ENCODE results near the gene F3.

Gene F3

DNA sequence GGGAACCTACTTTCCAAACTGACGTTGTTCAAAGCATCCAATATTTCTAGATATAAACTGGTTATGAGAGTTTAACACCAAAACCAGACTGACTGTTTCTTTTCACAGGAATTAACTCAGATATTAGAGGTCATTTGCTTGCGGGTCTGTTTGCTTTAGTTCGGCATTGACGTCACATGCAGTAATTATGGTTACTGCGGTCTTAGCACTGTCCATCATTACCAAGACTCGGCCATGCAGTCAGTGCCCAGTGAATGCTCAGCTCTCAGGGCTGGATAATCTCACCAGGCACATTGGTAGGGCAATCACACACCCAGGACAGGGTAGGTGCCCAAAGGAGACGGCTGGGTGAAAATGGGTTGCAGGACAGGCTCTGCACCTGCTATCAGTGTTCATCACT lies 9.9 kb upstream of the F3 start:
- no peak for DNase-seq

DNA sequence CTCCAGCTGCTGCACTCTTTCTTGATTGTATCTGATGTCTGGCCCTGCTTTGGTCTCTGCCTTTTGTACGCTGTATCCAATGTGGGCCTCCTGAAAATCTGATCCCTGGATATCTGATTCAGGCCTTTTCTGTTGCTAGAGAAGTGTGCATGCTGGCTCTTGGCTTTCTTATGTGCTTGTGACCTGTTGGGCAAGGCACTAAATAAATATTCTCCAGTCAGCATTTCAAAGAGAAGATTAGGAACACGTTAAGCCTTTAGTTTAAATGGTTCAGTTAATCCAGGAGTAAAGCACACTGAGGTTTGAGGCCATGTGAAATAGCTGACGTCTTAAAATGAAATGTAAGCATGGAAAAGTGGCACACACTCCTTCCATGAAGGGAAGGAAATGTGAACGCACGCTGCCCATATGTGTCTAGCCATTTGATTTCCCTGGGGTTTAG lies 9.3 kb upstream of the F3 start:
- no peak for DNase-seq

- no peak for DNase-seq
These were observed 8.8 kb upstream of the F3 start for GRCh38 chr1:94550396-94550795.

- DNase-seq, result no peak
These were observed 8.1 kb upstream of the F3 start for GRCh38 chr1:94549706-94550105.

- peak; percentile 69 for DNase-seq
These were observed 3.3 kb upstream of the F3 start for GRCh38 chr1:94544706-94545490.

DNA sequence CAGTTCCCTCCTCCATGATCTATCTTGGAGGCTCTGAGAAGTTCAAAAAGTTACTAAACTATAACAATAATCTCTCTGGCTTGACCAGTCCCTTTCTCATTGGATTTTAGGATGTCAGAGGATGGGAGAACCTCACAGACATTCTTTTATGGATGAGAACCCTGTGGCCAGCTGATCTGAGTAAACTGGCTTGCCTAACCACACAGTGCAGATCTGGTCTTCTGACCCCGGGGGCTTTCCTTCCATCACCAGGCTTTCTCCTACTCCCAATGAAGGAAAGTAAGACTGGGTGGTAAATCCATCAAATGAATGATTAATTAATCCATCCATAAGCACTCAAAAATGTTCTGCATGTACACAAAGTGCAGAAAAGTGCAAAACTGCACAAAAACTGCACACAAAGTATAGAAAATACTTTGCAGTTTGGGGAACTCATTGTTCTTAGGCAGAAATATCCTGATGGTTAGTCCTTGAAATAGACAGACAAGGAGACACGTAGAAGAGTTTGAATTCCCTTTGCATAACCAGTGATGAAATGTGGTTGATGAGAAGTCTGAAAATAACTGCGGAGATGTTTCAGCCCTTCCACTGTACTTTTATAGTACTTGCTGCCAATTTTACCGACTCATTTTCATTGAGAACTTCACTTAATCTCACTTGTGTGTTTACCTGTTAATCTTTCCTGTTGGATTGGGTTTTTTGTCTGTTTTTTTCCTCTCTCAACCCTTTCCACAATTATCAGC lies 2.5 kb upstream of the F3 start:
- peak; percentile 57 for DNase-seq

GRCh38 chr1:94543001-94543400 lies 1.4 kb upstream of the F3 start:
- peak; percentile 64 for DNase-seq

- peak; percentile 88 for DNase-seq
These were observed 720 bp upstream of the F3 start for GRCh38 chr1:94542088-94542870.

GRCh38 chr1:94540440-94541245 lies 916 bp downstream of the F3 start:
- no peak for DNase-seq

- peak; percentile 79 for DNase-seq
These were observed 2.1 kb downstream of the F3 start for GRCh38 chr1:94539496-94539895.

GRCh38 chr1:94538243-94538827 lies 3.2 kb downstream of the F3 start:
- no peak for DNase-seq

DNA sequence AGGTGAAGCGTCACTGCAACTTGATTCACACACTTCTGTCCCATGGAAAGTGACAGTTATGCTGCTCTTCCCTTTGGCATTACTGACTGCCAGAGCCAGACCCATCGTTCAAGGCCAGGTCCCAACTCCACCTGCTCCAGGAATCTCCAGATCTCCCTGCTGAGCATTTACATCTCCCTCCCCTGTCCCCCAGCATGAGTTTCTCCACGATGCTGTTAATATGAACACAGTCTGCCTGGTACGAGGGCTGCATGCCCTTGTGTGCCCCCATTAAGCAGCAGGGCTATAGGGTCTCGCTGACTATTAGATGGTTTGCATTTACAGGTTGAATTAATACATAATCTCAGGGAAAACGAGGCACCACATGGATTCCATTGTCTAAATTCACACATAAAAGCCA lies 4.3 kb downstream of the F3 start:
- no peak for DNase-seq

GRCh38 chr1:94535879-94536278 lies 5.7 kb downstream of the F3 start:
- DNase-seq, result no peak

- no peak for DNase-seq
These were observed 6.5 kb downstream of the F3 start for GRCh38 chr1:94535095-94535494.

DNA sequence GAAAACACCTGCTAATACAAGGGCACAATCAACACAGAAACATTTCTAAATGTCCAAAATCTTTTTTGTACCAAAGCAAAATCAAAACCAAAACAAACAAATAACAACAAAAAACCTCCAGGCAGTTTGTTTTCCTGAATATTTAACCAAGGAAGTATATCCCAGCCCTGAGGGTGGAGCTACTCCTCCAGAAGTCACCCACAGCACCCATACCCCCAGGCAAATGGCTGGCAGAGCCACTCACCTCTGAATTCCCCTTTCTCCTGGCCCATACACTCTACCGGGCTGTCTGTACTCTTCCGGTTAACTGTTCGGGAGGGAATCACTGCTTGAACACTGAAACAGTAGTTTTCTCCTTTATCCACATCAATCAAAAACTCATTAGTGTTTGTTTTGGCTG lies 9.5 kb downstream of the F3 start:
- peak; percentile 52 for DNase-seq

GRCh38 chr1:94531664-94532063 lies 9.9 kb downstream of the F3 start:
- no peak for DNase-seq

DNA sequence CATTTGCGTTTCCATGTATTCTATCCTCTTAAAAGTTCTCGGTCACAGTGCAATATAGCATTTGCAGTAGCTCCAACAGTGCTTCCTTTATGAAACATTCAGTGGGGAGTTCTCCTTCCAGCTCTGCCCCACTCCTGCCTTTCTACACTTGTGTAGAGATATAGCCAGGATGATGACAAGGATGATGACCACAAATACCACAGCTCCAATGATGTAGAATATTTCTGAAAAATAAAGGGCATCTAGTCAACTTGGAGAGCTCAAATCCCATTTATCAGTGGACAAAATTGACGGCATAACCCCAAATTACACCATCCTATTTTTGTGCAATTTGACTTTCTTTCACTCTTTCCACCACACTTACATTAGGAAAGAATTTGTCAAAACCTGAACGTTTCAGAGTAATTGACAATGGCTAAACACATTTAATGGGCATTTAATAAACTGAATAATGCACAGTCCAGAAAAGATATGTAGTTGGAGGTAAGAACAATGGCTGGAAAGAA lies 11.1 kb downstream of the F3 start:
- no peak for DNase-seq

DNA sequence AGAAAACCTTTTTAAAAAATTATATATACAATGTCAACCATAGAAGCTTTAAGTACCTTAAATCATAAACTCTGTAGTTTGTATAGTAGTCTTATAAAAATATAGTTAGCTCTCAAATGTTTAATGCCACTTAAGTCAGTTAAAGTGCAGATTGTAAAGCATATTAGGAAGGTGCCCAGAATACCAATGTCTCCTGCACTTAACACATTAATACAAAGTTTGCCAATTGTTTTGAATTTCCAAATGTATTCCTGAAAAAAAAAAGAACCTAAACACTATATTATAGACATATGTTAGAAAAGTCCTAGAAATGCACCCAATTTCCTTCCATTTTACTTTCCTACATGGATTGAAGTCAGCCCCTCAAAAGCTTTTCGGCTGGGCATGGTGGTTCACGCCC lies 12.1 kb downstream of the F3 start:
- DNase-seq, result no peak

DNA sequence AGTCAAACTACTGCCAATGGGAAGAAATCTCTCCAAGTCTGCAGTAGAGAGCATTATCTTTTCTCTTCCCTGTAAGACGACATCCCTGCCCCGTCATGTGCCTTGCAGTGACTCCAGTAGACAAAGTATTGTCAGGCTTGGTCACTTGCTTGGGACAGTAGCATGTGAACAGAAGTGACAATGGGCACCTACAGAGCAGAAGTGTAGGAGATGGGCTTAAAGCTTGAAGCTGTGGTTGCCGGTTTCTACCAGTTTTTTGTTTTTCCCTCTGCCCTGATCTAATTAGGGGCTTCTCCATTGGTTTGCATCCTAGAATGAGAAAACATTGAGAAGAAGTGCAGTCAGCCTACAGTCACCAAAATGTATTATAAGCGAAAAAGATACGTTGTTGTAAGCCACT lies 12.7 kb downstream of the F3 start:
- no peak for DNase-seq

- DNase-seq, result peak; percentile 48
These were observed 13.3 kb downstream of the F3 start for GRCh38 chr1:94528299-94528698.

GRCh38 chr1:94527447-94528031 lies 14.0 kb downstream of the F3 start:
- DNase-seq, result peak; percentile 69
